K562 treated with DMSO at 1 percent for 48 hours (cell line): ENCODE results near the gene RGS6. TPM values are rescaled to one million over a fixed set of nuclear protein-coding genes. Genes with fewer than 3 reads are reported as not detected.

ENCODE experiments used
- total RNA-seq: library from RNA; unstranded; fragments of 300-600 nt; gene quantifications from 2 replicates; pipeline ENCODE4 v1.2.3, GENCODE V29; 2022; ENCODE audit warnings: low replicate concordance; ENCODE audit errors: extremely low read depth

The RGS6 gene
- not detected in 2 replicates for total RNA-seq

DNA sequence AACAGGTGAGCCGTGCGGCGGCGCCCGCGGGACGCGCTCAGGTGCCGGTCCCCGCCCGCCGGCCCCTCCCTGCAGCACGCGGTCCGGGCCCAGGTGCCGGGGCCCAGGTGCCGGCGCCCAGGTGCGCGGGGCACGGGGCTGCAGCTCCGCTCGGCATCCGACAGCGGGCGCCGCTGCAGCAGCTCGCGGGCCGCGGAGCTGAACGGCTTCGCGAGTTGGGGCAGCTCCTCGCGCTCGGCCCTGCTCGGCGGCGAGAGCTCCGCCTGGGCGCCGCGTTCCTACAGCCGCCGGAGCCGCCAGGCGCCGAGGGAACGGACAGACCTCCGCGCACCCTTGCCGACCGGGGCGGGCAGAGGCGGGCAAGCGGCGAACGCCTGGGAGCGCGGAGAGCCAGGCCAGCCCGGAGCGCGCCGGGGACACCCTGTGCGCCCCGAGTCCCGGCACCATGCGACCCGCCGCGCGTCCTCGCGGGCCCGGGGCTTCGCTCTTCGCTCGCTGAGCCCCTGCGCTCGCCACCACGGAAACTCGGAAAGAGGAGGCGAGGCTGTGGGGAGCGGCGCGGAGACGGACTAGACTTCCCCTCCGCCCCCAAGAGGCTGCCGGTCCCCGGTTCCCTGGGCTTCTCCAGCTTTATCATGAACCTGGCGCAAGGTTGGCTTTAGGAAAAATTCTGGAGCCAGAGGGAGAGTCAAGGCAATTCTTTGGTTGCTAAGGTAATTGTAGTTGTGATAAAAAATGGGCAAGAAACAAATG, at the start of gene RGS6:
RGS6 (plus strand) TSS at position 201 of the 753 bp plus-strand sequence.

